Activated T-helper 1 cell treated with Interleukin-2 at 50 U/mL for 16 hours (primary cell): ENCODE results near the gene PRSS2.

Experiments used
- DNase-seq: peaks from one replicate; pipeline ENCODE4 v3.0.0-alpha.2; 2020; ENCODE audit warnings: low read depth

The PRSS2 gene

DNA sequence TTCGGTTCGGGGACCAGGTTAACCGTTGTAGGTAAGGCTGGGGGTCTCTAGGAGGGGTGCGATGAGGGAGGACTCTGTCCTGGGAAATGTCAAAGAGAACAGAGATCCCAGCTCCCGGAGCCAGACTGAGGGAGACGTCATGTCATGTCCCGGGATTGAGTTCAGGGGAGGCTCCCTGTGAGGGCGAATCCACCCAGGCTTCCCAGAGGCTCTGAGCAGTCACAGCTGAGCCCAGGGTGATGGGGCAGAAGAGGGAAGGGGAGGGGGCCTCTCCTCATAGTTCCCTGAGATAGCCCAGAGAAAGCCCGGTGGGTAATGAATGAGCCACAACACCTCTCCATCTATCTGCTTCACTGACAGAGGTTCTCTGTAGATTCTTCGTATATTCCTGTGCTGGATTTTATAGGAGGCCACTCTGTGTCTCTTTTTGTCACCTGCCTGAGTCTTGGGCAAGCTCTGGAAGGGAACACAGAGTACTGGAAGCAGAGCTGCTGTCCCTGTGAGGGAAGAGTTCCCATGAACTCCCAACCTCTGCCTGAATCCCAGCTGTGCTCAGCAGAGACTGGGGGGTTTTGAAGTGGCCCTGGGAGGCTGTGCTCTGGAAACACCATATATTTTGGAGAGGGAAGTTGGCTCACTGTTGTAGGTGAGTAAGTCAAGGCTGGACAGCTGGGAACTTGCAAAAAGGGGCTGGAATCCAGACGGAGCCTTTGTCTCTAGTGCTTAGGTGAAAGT, 16.4 kb downstream of the PRSS2 start:
- DNase-seq = no peak

DNA sequence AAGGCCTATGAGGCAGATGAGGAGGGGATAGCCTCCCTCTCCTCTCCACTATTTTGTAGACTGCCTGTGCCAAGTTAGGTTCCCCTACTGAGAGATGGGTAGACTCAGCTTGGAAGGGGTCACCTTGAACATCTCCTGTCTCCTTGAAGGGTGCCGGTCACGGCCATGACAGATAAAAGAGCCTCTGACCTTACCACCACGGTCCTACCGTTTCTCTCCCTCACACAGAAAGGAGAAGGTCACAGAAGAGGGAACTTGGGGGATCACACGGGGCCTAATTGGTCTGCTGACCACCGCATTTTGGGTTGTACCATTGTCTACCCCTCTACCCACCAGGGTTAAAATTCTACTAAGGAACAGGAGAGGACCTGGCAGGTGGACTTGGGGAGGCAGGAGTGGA, 17.0 kb downstream of the PRSS2 start:
- DNase-seq = no peak

DNA sequence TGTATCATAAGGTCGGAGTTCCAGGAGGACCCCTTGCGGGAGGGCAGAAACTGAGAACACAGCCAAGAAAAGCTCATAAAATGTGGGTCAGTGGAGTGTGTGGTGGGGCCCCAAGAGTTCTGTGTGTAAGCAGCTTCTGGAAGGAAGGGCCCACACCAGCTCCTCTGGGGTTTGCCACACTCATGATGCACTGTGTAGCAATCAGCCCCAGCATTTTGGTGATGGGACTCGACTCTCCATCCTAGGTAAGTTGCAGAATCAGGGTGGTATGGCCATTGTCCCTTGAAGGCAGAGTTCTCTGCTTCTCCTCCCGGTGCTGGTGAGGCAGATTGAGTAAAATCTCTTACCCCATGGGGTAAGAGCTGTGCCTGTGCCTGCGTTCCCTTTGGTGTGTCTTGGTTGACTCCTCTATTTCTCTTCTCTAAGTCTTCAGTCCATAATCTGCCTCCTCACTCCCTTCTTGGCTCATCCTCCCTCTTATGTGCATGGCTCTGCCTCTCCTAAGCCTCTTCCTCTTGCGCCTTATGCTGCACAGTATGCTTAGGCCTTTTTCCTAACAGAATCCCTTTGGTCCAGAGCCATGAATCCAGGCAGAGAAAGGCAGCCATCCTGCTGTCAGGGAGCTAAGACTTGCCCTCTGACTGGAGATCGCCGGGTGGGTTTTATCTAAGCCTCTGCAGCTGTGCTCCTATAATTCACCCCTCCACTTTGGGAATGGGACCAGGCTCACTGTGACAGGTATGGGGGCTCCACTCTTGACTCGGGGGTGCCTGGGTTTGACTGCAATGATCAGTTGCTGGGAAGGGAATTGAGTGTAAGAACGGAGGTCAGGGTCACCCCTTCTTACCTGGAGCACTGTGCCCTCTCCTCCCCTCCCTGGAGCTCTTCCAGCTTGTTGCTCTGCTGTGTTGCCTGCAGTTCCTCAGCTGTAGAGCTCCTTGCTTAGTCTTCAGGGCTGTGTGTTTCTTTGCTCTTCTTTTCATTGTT, 17.8 kb downstream of the PRSS2 start:
- DNase-seq = no peak

DNA sequence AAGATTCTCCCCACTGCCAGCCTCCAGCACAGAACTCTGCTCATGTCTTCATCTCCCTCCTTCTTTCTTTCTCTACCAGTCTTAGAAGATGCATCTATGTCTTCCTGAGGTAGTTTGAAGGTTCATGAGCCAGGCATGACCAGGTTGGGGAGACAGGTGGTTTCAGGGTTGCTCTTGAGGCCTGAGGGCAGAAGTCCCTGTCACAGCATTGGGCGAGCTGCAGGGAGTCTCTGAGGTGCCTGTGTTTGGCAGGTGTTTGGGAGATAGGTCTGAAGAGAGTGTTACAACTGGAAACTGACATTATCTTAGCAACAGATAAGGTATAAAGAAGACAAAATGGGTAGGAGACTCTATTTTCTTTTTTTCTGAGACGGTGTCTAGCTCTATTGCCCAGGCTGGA, 18.7 kb downstream of the PRSS2 start:
- DNase-seq = no peak

DNA sequence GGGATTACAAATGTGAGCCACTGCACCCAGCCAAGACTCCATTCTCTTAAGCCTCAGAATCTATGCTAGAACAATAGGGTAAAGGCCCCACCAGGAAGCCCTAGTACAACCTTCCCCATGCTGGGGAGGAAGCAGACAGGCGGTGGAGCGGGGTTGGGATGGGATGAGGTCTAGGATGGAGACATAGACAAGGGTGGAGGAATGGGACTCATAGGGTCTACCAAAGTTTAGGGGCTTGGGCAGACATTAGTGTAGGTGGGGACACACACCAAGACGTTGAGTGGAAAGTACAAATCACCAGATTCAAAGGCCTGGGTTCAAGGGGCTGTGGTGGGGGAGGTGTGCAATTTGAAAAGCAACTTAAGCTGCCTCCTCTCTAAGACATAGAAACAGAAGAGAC, 19.3 kb downstream of the PRSS2 start:
- DNase-seq = no peak

DNA sequence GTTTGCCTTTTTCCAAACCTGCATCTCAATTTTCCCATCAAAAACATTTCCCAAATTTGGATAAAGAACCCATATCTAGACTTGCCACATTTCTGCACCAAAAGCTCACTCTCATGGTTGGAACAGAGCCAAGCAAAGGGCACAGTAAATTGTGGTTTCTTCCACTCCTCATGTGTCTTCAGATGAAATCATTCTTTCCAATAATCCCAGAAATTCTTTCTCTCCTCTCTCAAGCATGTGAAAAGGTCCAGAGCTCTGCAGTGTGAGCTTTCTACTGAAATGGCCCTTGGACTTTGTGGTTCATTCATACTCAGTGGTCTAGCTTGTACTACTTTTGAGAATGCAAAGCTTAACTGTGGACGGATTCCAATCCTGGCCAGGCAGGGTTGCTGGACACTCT, 19.8 kb downstream of the PRSS2 start:
- DNase-seq = no peak

DNA sequence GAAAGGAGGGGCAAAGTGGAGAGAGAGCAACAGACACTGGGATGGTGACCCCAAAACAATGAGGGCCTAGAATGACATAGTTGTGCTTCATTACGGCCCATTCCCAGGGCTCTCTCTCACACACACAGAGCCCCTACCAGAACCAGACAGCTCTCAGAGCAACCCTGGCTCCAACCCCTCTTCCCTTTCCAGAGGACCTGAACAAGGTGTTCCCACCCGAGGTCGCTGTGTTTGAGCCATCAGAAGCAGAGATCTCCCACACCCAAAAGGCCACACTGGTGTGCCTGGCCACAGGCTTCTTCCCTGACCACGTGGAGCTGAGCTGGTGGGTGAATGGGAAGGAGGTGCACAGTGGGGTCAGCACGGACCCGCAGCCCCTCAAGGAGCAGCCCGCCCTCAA, 20.7 kb downstream of the PRSS2 start:
- no peak for DNase-seq

DNA sequence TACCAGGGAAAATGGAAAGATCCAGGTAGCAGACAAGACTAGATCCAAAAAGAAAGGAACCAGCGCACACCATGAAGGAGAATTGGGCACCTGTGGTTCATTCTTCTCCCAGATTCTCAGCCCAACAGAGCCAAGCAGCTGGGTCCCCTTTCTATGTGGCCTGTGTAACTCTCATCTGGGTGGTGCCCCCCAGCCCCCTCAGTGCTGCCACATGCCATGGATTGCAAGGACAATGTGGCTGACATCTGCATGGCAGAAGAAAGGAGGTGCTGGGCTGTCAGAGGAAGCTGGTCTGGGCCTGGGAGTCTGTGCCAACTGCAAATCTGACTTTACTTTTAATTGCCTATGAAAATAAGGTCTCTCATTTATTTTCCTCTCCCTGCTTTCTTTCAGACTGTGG, 21.4 kb downstream of the PRSS2 start:
- DNase-seq = no peak

DNA sequence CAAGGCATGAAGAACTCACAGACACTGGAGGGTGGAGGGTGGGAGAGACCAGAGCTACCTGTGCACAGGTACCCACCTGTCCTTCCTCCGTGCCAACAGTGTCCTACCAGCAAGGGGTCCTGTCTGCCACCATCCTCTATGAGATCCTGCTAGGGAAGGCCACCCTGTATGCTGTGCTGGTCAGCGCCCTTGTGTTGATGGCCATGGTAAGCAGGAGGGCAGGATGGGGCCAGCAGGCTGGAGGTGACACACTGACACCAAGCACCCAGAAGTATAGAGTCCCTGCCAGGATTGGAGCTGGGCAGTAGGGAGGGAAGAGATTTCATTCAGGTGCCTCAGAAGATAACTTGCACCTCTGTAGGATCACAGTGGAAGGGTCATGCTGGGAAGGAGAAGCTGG, 21.8 kb downstream of the PRSS2 start:
- DNase-seq = no peak

DNA sequence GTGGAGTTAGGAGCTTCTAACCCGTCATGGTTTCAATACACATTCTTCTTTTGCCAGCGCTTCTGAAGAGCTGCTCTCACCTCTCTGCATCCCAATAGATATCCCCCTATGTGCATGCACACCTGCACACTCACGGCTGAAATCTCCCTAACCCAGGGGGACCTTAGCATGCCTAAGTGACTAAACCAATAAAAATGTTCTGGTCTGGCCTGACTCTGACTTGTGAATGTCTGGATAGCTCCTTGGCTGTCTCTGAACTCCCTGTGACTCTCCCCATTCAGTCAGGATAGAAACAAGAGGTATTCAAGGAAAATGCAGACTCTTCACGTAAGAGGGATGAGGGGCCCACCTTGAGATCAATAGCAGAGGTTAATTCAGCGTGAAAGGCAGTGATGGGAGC, 22.4 kb downstream of the PRSS2 start:
- no peak for DNase-seq

DNA sequence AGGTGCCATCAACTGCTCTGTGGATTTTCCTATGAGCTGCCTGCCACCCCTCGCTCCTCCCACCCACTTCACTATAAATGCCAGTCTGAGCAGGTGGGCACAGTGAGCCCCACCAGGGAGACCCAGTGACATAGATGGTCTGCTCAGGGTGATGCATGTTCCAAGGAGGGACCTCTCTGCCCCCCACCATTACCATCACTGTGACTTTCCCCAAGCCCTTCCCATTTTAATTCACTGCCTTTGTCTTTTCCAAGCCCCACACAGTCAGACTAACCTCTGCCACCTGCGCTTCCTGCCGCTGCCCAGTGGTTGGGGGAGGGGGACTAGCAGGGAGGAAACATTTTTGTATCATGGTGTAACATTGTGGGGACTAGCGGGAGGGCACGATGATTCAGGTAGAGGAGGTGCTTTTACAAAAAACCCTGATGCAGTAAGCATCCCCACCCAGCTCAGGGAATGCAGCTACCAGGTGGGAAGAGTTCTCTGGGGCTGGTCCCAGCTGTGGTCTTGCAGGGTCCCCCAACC, 24.6 kb downstream of the PRSS2 start:
- DNase-seq = peak; percentile 62

DNA sequence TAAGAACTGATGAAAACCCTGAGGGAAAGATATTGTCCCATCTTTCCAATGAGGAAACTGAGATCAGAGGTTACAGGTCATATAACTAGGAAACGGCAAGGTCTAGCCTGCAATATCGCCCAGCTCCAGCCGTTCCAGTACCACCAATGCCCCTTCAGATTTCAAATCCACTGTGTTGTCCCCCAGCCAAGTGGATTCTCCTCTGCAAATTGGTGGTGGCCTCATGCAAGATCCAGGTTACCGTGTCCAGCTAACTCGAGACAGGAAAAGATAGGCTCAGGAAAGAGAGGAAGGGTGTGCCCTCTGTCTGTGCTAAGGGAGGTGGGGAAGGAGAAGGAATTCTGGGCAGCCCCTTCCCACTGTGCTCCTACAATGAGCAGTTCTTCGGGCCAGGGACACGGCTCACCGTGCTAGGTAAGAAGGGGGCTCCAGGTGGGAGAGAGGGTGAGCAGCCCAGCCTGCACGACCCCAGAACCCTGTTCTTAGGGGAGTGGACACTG, 25.3 kb downstream of the PRSS2 start:
- no peak for DNase-seq

DNA sequence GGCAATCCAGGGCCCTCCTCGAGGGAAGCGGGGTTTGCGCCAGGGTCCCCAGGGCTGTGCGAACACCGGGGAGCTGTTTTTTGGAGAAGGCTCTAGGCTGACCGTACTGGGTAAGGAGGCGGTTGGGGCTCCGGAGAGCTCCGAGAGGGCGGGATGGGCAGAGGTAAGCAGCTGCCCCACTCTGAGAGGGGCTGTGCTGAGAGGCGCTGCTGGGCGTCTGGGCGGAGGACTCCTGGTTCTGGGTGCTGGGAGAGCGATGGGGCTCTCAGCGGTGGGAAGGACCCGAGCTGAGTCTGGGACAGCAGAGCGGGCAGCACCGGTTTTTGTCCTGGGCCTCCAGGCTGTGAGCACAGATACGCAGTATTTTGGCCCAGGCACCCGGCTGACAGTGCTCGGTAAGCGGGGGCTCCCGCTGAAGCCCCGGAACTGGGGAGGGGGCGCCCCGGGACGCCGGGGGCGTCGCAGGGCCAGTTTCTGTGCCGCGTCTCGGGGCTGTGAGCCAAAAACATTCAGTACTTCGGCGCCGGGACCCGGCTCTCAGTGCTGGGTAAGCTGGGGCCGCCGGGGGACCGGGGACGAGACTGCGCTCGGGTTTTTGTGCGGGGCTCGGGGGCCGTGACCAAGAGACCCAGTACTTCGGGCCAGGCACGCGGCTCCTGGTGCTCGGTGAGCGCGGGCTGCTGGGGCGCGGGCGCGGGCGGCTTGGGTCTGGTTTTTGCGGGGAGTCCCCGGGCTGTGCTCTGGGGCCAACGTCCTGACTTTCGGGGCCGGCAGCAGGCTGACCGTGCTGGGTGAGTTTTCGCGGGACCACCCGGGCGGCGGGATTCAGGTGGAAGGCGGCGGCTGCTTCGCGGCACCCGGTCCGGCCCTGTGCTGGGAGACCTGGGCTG, 26.0 kb downstream of the PRSS2 start:
- no peak for DNase-seq

DNA sequence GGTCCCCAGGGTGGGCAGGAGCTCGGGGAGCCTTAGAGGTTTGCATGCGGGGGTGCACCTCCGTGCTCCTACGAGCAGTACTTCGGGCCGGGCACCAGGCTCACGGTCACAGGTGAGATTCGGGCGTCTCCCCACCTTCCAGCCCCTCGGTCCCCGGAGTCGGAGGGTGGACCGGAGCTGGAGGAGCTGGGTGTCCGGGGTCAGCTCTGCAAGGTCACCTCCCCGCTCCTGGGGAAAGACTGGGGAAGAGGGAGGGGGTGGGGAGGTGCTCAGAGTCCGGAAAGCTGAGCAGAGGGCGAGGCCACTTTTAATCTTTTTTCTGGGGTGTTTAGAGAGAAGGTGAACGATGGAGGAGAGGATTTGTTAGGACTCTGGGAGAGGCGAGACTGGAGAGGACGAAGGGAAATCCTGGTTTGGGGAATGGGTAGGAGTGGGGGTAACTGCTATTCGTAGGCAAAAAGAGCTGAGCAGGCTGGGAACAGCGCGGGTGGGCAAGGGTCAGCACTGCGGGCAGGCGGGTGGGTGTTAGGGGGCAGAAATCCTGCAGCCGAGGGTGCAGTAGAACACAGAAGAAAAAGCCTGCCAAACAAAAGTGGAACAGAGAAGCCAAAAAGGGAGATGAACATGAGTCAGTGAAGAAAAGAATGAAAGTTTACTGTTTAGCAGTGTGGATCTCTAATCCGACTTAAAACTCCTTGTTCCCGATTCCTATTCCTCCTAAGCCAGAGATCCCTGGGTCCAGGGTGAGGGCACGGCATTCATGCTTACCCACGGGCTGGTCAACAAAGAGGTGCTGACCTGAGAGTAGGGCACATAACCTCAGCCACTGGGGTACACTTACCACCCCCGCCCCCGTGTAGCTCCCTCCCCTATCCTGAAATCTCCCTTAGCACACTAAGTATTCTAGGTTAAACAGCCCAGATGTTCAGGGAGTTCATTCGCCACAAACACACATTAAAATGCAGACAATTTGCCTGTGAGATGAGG, 26.9 kb downstream of the PRSS2 start:
- DNase-seq = no peak

DNA sequence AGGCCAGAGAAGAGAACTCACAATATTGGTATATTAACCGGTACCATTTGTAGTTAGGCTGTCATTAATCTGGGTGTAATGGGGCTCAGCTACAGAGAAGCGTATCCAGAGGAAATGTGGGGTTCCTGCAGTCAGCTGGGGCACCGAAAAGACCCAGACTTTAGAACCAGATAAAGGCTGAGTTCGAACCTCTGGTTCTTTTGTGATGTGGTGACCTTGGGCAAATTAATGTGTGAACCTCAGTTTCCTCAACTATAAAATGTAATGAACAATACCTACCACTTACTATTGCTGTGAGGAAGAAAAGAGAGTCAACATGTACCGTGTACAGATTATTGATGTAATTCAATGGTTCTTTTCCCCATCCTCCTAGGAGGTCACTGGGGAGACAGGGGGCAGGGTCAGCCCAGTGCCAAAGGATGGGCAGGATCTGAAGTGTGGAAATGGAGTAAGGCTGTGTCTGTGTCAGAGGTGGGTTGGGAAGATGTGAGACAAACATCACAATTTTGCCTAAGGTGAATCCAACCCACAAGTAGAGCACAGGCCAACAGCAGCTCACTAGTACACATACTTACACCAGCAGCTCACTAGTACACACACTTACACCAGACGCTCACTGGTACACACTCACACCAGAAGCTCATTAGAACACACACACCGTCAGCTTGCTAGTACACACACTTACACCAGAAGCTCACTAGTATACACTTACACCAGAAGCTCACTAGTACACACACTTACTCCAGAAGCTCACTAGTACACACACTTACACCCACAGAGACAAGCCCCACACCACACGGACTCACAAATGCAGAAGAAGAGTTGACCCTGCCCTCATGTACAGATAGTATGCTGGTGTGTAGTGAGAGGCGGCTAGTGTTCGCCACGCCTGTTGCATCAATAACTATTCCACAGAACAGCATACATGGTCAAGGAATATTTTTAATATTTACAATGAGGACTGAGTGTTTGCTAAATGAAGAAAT, 28.0 kb downstream of the PRSS2 start:
- no peak for DNase-seq

DNA sequence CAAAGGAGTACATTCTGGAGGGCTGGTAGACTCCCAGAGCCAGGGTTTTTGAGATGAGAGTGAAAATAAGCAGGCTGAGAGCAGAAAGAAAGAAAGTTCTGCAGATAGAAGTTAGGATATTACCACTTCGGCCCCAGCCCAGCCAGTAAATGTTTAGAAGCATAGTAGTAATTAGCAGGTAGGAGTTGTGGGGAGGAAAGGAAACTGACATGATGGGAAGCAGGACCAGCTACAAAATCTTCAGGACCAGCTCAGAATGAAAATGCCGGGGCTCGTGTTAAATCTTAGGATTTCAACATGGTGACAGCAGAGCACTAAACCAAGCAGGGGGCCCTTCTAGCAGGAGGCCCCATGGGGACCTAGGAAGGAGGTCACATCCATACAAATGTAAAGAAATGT, 28.7 kb downstream of the PRSS2 start:
- DNase-seq = no peak

DNA sequence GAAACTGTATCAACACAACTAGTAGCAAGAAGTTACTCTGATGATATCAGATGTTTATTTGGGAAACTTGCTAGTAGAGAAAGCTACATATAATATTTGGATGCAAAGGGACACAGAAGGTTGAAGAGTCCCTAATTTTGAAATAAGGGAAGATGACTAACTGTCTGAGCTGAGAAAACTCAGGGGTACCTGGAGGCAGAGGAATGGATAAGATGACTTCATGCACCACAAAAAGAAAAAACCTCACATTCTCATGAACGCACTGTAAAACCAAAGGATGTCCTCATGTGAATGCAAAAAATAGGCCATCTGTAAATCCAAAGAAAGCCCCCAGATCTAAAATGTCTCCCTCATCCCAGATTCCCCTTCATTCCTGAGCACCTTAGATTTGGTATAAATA, 29.3 kb downstream of the PRSS2 start:
- no peak for DNase-seq

DNA sequence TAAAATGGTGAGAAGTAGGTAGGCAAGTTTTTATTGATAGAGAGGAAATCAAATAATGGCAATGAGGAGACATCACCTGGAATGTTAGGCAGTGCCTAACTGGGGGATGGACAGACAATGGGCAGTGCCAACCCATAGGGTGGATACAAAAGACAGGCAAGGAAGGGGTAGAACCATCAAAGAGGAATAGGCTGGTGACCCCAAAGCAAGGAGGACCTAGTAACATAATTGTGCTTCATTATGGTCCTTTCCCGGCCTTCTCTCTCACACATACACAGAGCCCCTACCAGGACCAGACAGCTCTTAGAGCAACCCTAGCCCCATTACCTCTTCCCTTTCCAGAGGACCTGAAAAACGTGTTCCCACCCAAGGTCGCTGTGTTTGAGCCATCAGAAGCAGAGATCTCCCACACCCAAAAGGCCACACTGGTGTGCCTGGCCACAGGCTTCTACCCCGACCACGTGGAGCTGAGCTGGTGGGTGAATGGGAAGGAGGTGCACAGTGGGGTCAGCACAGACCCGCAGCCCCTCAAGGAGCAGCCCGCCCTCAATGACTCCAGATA, 30.0 kb downstream of the PRSS2 start:
- no peak for DNase-seq
